SH-SY5Y (cell line): Measurements from ENCODE around the gene DAO.

Experiments
- GATA2 ChIP-seq: IDR thresholded peaks from 2 replicates; pipeline ENCODE4 v1.6.1; 2011; ENCODE audit warnings: mild to moderate bottlenecking, low read depth, low read length
- GATA3 ChIP-seq: IDR thresholded peaks from 2 replicates; pipeline ENCODE4 v1.6.1; 2011; ENCODE audit warnings: low read depth, mild to moderate bottlenecking, low read length, moderate library complexity

Gene DAO

DNA sequence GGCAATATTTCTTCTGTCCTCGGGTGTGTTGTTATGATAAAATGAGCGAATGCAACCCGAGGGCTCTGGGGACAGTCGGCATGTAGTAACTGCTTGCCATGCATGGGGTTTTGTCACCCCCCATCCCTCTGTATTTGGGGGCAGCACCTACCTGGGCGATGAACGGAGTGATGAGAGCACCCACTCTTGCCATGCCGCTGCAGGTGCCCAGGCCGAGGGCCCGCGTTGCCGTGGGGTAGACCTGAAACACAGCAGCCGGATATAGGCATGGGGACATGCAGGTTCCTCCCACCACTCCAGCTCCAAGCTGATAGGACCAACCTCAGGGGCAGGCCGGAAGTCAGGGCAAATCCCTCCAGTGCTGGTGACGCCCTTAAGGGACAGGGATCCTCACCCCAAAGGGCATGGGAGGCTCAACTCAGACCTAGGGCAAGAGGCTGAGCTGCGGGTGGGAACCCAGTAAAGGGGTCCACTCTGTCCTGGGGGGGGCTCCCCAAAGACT lies 35.8 kb downstream of the DAO start:
- TF ChIP-seq GATA2 (no peak), GATA3 (no peak)

GRCh38 chr12:108916336-108916735 lies 36.4 kb downstream of the DAO start:
- TF ChIP-seq GATA3, result no peak

DNA sequence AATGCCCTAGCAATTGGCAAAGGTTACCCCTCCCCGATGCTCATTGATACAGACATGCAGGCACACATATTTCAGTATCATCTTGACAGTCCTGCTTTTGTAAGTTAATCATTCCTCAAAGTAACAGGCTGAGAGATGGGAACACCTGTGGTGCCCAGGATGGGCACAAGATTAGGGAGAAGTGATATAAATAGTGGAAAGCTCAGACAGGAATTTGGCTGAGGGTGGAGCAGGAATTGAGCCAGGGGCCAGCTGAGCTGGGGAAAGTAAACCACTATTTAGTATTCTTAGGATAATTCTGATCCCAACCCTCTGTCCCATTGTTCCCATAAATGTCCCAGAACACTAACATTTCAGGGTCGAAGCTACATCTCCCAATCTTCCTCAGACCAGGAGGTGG lies 38.3 kb downstream of the DAO start:
- TF ChIP-seq GATA2 (no peak), GATA3 (no peak)

GRCh38 chr12:108918960-108919642 lies 39.2 kb downstream of the DAO start:
- no peak for TF ChIP-seq GATA2
- no peak for TF ChIP-seq GATA3

DNA sequence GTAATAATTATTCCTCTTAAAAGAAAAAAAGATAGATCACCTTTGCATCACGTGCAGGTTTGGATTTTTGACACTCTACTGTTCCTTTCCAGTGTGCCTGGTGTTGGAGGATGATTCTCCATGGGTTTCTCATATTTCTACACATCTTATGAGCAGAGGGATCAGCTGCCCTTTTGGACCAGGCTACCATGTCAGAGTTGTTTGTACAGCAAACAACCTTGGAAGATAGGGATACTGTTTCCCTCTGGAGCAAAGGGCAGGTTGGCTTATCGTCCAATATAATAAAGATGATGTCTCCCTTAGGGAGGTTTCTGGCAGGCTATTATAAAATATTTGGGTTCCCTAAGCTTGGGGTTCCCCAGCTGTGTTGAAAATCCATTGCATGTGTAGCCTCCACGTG lies 42.1 kb downstream of the DAO start:
- TF ChIP-seq GATA3 (no peak), GATA2 (no peak)

- TF ChIP-seq GATA3 (no peak), GATA2 (no peak)
These were observed 43.0 kb downstream of the DAO start for GRCh38 chr12:108922918-108923317.

DNA sequence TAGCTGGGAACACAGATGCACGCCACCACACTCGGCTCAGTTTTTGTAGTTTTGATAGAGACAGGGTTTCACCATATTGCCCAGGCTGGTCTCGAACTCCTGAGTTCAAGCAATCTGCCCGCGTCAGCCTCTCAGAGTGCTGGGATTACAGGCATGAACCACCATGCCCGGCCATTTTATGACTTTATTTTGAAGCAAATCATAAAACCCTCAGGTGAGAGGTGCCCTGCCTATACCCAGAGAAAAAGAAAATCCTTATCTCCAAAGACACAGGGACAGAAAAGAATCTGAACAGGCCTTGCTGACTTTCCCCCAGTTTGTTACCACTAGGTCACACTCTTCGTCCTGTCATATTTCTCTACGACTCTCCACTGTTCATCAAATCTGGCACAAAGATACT lies 48.8 kb downstream of the DAO start:
- TF ChIP-seq GATA2, result no peak
- TF ChIP-seq GATA3, result no peak

DNA sequence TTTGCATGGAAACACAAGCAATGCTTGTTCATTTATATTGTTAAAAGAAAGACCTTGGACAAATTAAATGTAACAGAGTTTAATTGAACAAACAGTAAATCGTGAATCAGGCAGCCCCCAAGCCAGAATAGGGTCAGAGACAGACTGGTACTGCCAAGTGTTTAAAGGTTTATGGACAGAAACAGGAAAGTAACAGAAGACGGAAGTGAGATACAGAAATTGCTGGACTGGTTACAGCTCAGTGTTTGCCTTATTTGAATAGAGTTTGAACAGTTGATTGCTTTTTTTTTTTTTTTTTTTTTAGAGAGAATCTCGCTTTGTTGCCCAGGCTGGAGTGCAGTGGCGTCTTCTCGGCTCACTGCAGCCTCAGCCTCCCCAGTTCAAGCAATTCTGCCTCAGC lies 50.3 kb downstream of the DAO start:
- TF ChIP-seq GATA3, result no peak
- no peak for TF ChIP-seq GATA2

DNA sequence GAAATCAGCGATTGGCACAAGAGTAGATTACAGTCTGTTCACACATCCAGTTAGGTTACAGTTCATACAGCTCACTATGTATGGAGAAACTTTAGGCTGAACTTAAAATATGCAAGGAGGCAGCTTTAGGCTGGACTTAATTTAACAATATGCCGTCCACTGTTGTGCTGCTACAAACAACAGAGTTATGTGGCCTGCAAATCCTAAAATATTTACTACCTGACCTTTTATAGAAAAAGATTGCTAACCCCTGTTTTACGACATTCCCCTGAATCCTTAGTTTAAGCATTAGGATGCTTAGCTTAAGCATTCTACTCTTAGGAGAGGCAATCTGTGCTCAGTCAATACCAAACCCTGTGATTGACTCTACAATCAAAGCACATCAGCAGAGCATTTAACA lies 50.9 kb downstream of the DAO start:
- TF ChIP-seq GATA3, result no peak
- no peak for TF ChIP-seq GATA2

DNA sequence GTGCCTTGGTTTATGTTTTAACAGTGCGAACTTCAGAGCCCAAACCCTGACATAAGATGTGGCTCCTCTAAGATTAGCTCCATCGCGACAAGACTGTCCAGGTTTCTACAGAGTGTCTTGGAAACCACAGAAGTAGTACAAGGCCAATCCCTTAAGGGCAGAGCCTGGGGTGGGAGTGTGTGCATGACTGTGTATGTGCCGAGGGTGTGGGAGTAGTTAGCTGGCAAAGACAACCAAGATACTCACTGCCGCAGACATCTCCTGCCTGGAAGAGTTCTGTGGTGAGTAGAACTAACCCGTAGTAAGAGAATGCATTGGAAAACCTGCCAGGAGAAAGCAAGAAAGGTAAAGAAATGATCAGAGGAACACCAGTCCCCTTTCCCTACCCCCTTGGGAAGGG lies 54.1 kb downstream of the DAO start:
- TF ChIP-seq GATA3 (no peak), GATA2 (no peak)

- no peak for TF ChIP-seq GATA3
- TF ChIP-seq GATA2, result no peak
These were observed 55.4 kb downstream of the DAO start for GRCh38 chr12:108935159-108935763.

DNA sequence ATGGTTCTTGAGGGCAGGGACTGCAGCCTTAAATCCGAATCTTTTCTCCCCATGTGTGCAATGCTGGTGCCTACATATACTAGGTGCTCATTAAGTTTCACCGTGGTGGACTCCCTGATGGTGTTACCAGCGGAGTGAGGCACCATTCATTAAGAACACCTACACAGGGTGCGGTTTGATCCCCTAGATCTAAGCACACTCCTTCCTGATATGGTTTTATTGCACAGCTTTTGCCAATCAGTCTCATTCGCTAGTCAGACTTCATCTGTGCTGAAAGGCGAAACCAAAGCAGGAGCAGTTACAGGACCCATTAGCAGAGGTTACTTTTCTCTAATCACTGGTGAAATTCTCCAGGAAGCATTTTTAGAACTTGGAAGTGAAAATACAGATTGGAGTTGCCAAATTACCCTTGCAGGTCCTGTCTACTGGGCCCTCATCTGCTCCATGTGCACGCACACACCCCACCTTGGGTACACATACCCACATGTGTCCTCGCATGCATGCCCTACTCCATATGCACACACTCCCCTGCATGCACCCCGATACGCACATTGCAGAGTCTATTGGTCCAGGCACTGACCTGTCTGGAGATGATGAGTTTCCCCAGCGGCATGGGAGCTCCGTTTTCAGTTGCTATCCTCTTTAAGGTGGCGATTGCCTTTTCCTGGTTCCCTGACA lies 58.5 kb downstream of the DAO start:
- TF ChIP-seq GATA3, result no peak
- TF ChIP-seq GATA2, result no peak

DNA sequence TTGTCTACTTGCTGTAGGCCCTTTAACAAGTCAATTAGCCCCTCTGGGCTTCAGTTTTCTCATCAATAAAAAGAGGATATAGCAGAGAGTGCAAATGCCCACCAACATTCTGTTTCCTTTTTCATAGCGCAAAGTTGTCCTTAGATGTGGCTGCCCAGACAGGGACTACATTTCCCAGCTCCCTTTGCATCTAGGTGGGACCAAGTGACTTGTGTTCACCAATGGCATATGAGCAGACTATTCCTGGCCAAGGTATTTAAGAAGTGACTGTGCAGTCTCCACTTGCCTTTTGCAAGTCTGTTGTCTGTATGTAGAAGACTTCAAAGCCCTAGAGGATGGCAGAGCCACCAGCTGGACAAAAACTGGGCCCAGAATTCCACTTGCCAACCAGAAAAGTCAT lies 59.7 kb downstream of the DAO start:
- no peak for TF ChIP-seq GATA3
- TF ChIP-seq GATA2, result no peak

DNA sequence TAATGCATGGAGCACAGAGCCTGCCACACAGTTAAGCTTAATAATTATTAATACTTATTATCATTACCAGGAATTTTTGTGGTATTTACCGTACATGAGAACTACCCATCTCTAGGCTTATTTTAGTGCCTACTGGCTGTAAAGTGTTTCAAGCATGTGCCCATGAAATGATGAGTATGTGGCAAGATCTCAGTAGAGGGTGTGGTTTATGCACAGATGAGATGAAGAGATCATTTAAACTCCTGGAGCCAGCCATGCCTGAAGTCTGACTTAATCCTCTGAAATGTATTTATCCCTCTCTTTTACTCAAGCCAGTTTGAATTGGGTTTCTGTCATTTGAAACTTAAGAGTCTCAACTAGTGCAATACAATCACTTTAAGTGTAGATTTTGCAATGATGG lies 60.2 kb downstream of the DAO start:
- no peak for TF ChIP-seq GATA2
- TF ChIP-seq GATA3, result no peak

- no peak for TF ChIP-seq GATA3
- no peak for TF ChIP-seq GATA2
These were observed 67.2 kb downstream of the DAO start for GRCh38 chr12:108947097-108947496.

GRCh38 chr12:108948367-108948766 lies 68.5 kb downstream of the DAO start:
- TF ChIP-seq GATA3 (no peak), GATA2 (no peak)
